GM12891 (cell line): ENCODE measurements around the gene CRADD.

Source experiments
- POLR2A ChIP-seq: IDR thresholded peaks from 2 replicates; pipeline ENCODE4 v1.6.1; 2011; ENCODE audit warnings: low read depth, low read length, control low read depth
- POLR2AphosphoS5 ChIP-seq: IDR thresholded peaks from 2 replicates; pipeline ENCODE4 v1.6.1; 2011; ENCODE audit warnings: low read depth, low read length, control low read depth
- SPI1 ChIP-seq: IDR thresholded peaks from 2 replicates; pipeline ENCODE4 v1.6.1; 2011; ENCODE audit warnings: low read depth, low read length, control low read depth

- no peak for TF ChIP-seq POLR2AphosphoS5
- TF ChIP-seq POLR2A, result no peak
- TF ChIP-seq SPI1, result no peak
Measured at GRCh38 chr12:93710574-93710926, 33.4 kb downstream of the CRADD start.
